Muscle layer of duodenum (tissue), 2 donors: ENCODE results near the gene POM121C.
"Not testable (repeated sequence)": the region's sequence is repeated elsewhere in the genome, so short reads cannot be mapped to it uniquely, and the experiment has no call there.

ENCODE experiments used
- H3K27ac ChIP-seq: one replicate; pipeline ENCODE4 v1.7.0; 2013; ENCODE audit warnings: mild to moderate bottlenecking, low read length
- H3K27me3 ChIP-seq: one replicate; pipeline ENCODE4 v1.7.0; 2013; ENCODE audit warnings: low read depth, mild to moderate bottlenecking, control low read depth, low read length
- H3K36me3 ChIP-seq, 2 donors: one replicate each; pipeline ENCODE4 v1.7.0; 2013; ENCODE audit warnings: low read length in 2 of 2, control low read depth in 1 of 2, mild to moderate bottlenecking in 1 of 2; ENCODE audit not compliant: insufficient read depth in 2 of 2, control insufficient read depth in 1 of 2
- H3K4me1 ChIP-seq, 2 donors: one replicate each; pipeline ENCODE4 v1.7.0; 2013; ENCODE audit warnings: low read length in 2 of 2, mild to moderate bottlenecking in 2 of 2, control low read depth in 1 of 2, moderate library complexity in 1 of 2; ENCODE audit not compliant: insufficient read depth in 2 of 2, control insufficient read depth in 1 of 2
- H3K4me3 ChIP-seq, 2 donors: one replicate each; pipeline ENCODE4 v1.7.0; 2013; ENCODE audit warnings: low read length in 2 of 2, low read depth in 1 of 2, mild to moderate bottlenecking in 1 of 2
- H3K9me3 ChIP-seq, 2 donors: one replicate each; pipeline ENCODE4 v1.7.0; 2013; ENCODE audit warnings: low read length in 2 of 2, control low read depth in 1 of 2, mild to moderate bottlenecking in 1 of 2; ENCODE audit not compliant: control insufficient read depth in 1 of 2
- donor health status: healthy.

POM121C gene

DNA sequence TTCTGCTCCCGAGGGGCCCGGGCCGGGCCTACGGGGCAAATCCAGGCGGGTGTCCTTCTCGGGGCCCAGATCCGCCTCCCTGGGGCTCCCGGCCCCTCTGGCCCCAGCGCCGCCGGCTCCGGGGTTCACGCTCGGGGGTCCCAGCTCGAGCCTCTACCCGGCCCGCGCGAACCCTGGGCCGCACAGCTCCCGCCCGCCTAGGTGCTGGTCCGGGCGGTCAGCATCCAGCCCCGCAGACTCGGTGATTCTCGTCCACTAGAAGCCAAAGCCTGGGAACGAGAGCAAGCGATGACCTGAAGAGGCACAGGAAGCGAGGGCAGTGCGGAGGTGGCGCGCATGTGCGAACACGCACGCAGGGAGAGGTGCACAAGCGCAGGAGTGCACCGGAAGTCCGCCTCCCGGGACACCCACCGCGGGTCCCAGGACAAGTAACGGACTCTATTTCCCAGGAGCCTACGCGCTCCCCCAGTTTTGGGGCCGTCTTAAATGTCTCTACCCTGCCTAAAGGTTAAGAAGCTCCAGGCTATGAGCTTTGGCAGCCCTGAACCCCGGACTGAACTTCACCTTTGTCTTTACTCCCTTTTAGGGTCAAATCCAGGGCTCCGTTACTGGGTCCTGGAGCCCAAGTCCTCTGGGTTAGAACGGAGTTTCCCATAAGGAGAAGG, at the start of gene POM121C:
Gene POM121C, minus strand, starts transcription at position 321 of the 665 bp plus-strand sequence. CDS start 44,803 bp downstream, outside the sequence.
- not testable (repeated sequence) for H3K36me3 ChIP-seq, H3K27me3 ChIP-seq, H3K9me3 ChIP-seq, H3K4me1 ChIP-seq
- Histone ChIP-seq H3K4me3 (peak within 1 kb of the TSS; percentile 44 to 77), H3K27ac (peak within 1 kb of the TSS; percentile 23)

DNA sequence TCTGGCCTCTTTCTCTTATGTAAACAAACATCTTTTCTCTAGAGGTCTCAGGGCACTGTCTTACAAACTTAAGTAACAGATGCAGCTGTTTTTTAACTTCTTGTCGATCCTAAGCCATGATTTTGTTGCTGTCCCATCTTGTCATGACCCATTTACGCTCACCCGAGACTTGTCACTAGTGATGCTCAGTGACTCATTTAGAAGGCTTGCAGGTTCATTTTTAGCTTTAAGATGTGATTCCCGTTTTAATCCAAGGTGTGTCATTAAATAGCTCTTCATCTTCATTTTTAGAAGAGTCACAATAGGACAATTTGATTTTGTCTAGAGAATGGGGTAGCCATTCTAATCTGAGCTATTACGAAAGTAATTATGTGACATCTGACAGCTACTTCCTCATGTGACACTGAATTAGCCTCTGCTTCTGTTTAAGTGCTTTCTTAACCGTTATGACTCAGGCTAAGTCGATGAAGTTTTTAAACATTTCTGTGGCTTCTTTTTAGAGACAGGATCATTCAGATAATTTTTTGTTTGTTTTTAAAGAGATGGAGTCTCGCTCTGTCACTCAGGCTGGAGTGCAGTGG, 48.7 kb upstream of the POM121C start:
- Histone ChIP-seq H3K27me3 (no peaks in the 10 kb centered on the region), H3K27ac (no peak overlapping the region), H3K4me1 (no peaks in the 10 kb centered on the region), H3K9me3 (no peaks in the 10 kb centered on the region), H3K36me3 (peaks cover 19 to 34% of the 10 kb centered on the region in 2 donors), H3K4me3 (no peak overlapping the region)

DNA sequence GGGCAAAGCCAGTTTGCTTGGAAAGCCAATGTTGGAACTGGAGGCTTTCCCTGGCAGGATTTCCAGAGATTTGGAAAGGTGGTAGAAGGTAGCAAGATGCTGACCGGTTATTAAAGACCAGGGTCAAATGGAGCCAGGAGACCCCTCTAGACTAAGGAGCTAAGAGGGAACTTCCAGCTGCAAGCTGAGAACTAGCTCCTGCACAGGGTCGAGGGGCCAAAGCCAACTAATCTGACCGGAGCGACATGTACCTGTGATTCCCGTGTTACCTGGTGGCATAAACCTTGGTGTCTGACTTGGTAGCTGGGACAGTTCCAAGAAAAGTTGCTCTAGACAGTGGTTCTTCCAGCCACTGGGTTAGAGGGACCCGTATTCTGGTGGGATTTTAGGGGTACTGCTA, 47.8 kb upstream of the POM121C start:
- H3K36me3 ChIP-seq, result peaks cover 17 to 27% of the 10 kb centered on the region in 2 donors
- H3K27me3 ChIP-seq, result no peaks in the 10 kb centered on the region
- no peak overlapping the region for H3K27ac ChIP-seq
- H3K9me3 ChIP-seq, result no peaks in the 10 kb centered on the region
- H3K4me3 ChIP-seq, result no peak overlapping the region
- H3K4me1 ChIP-seq, result no peaks in the 10 kb centered on the region

GRCh38 chr7:75532639-75533038, 46.5 kb upstream of the POM121C start:
- peaks cover 11 to 19% of the 10 kb centered on the region in 2 donors for H3K36me3 ChIP-seq
- H3K27ac ChIP-seq, result no peak overlapping the region
- no peaks in the 10 kb centered on the region for H3K4me1 ChIP-seq
- H3K4me3 ChIP-seq, result no peak overlapping the region
- no peaks in the 10 kb centered on the region for H3K9me3 ChIP-seq
- no peaks in the 10 kb centered on the region for H3K27me3 ChIP-seq

- no peaks in the 10 kb centered on the region for H3K9me3 ChIP-seq
- H3K27me3 ChIP-seq, result no peaks in the 10 kb centered on the region
- H3K4me3 ChIP-seq, result no peak overlapping the region
- peaks cover 0 to 6% of the 10 kb centered on the region in 2 donors for H3K36me3 ChIP-seq
- H3K27ac ChIP-seq, result no peak overlapping the region
- H3K4me1 ChIP-seq, result peaks cover 0 to 7% of the 10 kb centered on the region in 2 donors
Observed at GRCh38 chr7:75531359-75531821, 45.3 kb upstream of the POM121C start.

DNA sequence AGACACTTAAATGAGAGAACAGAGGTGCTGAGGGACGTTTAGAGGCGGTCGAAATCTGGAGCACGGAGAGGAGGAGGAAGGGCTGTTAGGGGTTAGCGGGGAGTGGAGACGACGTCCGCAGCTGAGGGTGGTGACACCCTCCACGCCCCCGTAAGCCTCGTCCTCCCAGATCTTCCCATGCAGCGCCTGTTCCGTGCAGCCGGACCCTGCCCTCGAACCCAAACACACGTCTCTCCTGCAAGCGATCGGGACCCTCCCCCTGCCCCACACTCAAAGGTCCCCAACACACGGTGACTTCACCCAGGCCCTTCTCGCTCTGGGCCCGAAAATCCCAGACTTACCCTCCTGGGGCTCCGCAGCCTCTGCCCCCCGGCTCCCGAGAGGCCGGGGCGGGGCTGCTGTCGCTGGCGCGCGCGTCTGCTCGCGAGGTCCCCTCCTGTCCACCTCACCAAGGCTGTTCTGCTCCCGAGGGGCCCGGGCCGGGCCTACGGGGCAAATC, 41.2 kb upstream of the POM121C start:
- peak overlapping the region; percentile 63 to 88 for H3K4me3 ChIP-seq
- not testable (repeated sequence) for H3K9me3 ChIP-seq, H3K27ac ChIP-seq, H3K27me3 ChIP-seq
- H3K4me1 ChIP-seq, result peaks cover 0 to 14% of the 10 kb centered on the region in 2 donors
- H3K36me3 ChIP-seq, result peaks cover 0 to 17% of the 10 kb centered on the region in 2 donors

DNA sequence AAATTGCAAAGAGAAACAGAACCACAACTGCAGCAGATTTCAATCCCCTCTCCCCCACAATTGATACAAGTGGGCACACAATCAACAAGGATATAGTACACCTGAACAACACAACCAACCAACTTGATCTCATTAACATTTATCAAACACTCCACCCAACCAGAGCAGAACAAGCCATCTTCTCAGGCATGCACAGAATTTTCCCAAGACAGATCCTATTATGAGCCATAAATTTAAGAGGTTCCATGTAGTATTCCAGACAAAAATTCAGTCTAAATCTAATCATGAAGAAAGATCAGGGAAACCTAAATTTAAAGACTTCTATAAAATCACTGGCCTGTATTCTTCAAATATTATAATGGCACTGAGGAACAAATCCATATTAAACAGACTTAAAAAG, 35.6 kb upstream of the POM121C start:
- H3K4me3 ChIP-seq, H3K27ac ChIP-seq, H3K27me3 ChIP-seq, H3K9me3 ChIP-seq: not testable (repeated sequence)
- H3K4me1 ChIP-seq, result peaks cover 0 to 11% of the 10 kb centered on the region in 2 donors
- H3K36me3 ChIP-seq, result peaks cover 0 to 23% of the 10 kb centered on the region in 2 donors

DNA sequence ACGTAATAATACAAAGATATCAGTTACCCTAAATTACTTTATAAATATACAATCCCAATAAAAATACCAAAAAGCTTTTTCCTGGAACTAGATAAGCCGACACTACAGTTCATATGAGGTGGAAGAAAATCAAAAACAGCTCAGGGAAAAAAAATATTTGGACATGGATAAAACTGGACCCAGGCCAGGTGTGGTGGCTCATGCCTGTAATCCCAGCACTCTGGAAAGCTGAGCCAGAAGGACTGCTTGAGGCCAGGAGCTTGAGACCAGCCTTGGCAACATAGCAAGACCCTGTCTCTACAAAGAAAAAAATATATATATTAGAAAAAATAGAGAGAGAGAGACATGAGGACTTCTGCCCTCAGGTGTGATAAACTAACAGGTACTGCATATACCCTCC, 32.7 kb upstream of the POM121C start:
- H3K4me1 ChIP-seq, H3K9me3 ChIP-seq, H3K27me3 ChIP-seq, H3K4me3 ChIP-seq, H3K27ac ChIP-seq: not testable (repeated sequence)
- H3K36me3 ChIP-seq, result peaks cover 0 to 14% of the 10 kb centered on the region in 2 donors

DNA sequence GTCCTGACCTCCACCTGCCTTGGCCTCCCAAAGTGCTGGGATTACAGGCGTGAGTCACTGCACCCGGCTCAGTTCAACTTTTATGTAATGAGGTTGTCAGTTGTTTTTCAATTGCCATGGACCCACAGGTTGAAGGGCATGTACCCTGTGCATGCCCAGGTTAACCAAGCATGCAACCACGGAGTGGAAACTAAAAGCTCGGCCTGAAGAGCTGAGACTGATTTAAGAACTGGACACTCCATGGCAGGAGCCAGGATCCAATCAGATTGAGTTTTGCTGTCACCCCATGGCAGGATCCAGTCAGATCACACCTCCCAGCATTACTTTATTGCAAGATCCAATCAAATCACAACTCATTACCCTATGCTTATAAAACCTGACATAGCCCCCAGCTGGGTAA, 22.9 kb upstream of the POM121C start:
- H3K4me3 ChIP-seq, H3K27me3 ChIP-seq, H3K36me3 ChIP-seq, H3K27ac ChIP-seq, H3K4me1 ChIP-seq, H3K9me3 ChIP-seq: not testable (repeated sequence)

DNA sequence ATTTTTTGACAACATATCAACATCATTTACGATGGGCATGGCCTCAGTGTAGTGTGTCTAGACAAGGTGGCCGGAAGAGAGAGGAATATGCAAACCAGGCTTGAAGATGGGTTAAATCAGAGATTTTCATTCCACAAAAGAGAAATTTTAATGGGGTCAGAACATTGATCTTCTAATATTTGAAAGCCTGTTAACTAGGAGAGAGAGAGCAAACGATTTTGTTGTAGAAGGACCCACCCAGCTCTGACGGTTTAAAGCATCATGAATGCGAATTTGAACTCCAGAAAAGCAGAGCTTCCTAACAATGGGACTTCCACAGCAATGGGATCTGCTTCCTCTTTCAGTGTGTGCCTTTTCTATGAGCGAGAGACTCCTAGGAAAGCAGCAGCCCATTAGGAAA, 5.9 kb upstream of the POM121C start, which contains the start of gene SPDYE5:
Gene SPDYE5, plus strand, starts transcription at position 301 of the 400 bp plus-strand sequence. CDS start 1,728 bp downstream, outside the sequence.
- H3K27ac ChIP-seq, H3K9me3 ChIP-seq, H3K36me3 ChIP-seq, H3K4me1 ChIP-seq, H3K27me3 ChIP-seq, H3K4me3 ChIP-seq: not testable (repeated sequence)

DNA sequence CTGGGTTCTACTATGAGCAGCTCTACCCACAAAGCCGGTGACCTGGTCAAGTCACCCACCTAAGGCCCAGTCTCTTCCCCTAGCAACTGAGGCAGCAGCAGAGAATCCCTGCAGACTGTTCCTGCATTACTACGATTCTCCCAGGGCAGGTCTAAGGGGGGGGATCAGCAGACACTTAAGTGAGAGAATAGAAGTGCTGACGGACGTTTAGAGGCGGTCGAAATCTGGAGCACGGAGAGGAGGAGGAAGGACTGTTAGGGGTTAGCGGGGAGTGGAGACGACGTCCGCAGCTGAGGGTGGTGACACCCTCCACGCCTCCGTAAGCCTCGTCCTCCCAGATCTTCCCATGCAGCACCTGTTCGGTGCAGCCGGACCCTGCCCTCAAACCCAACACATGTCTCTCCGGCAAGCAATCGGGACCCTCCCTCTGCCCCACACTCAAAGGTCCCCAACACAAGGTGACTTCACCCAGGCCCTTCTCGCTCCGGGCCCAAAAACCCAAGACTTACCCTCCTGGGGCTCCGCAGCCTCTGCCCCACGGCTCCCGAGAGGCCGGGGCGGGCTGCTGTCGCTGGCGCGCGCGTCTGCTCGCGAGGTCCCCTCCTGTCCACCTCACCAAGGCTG, 632 bp downstream of the POM121C start:
- not testable (repeated sequence) for H3K27ac ChIP-seq, H3K27me3 ChIP-seq, H3K36me3 ChIP-seq, H3K9me3 ChIP-seq, H3K4me1 ChIP-seq
- peak overlapping the region; percentile 11 to 77 for H3K4me3 ChIP-seq
